GM20000 (cell line): ENCODE data around the gene EPB41.

Experiments
- DNase-seq: peaks from one replicate; pipeline ENCODE4 v3.0.0; 2012; ENCODE audit warnings: low spot score
- CTCF ChIP-seq: IDR thresholded peaks from 2 replicates; pipeline ENCODE4 v1.5.1; 2012; ENCODE audit warnings: mild to moderate bottlenecking, control low read depth; ENCODE audit errors: extremely low read depth, missing control alignments

EPB41 gene

GRCh38 chr1:28900562-28900961, 13.8 kb upstream of the EPB41 start:
- DNase-seq: no peak
- no peak for TF ChIP-seq CTCF

GRCh38 chr1:28902738-28903137, 11.6 kb upstream of the EPB41 start:
- TF ChIP-seq CTCF: no peak
- DNase-seq: no peak

GRCh38 chr1:28905921-28906666, 8.3 kb upstream of the EPB41 start:
- no peak for DNase-seq
- no peak for TF ChIP-seq CTCF

GRCh38 chr1:28909198-28909597, 5.2 kb upstream of the EPB41 start:
- DNase-seq: no peak
- no peak for TF ChIP-seq CTCF

- TF ChIP-seq CTCF: no peak
- DNase-seq: no peak
These were observed 3.8 kb upstream of the EPB41 start for GRCh38 chr1:28910379-28911115.

GRCh38 chr1:28913786-28914227, 562 bp upstream of the EPB41 start:
- no peak for DNase-seq
- no peak for TF ChIP-seq CTCF
